ENCODE measurements around the gene DNAJB9.

GRCh38 chr7:108604307-108605077 is 34.8 kb downstream of the DNAJB9 start:
- TF ChIP-seq, protein P1, sequence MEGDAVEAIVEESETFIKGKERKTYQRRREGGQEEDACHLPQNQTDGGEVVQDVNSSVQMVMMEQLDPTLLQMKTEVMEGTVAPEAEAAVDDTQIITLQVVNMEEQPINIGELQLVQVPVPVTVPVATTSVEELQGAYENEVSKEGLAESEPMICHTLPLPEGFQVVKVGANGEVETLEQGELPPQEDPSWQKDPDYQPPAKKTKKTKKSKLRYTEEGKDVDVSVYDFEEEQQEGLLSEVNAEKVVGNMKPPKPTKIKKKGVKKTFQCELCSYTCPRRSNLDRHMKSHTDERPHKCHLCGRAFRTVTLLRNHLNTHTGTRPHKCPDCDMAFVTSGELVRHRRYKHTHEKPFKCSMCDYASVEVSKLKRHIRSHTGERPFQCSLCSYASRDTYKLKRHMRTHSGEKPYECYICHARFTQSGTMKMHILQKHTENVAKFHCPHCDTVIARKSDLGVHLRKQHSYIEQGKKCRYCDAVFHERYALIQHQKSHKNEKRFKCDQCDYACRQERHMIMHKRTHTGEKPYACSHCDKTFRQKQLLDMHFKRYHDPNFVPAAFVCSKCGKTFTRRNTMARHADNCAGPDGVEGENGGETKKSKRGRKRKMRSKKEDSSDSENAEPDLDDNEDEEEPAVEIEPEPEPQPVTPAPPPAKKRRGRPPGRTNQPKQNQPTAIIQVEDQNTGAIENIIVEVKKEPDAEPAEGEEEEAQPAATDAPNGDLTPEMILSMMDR (IDR thresholded peaks at IDR 0.05), result no peak
- TF ChIP-seq POLR2A (IDR thresholded peaks at IDR 0.05), result no peak

Data from body of pancreas (tissue), 4 donors.